ENCODE data around the gene NTM. TPM values are rescaled to one million over a fixed set of nuclear protein-coding genes. Genes with fewer than 3 reads are reported as not detected.

Gene NTM
- polyA plus RNA-seq, 1 donor (not counting 4 experiments of a cell fraction or from before 2014, with no cell fraction given) = 47.9 TPM

DNA sequence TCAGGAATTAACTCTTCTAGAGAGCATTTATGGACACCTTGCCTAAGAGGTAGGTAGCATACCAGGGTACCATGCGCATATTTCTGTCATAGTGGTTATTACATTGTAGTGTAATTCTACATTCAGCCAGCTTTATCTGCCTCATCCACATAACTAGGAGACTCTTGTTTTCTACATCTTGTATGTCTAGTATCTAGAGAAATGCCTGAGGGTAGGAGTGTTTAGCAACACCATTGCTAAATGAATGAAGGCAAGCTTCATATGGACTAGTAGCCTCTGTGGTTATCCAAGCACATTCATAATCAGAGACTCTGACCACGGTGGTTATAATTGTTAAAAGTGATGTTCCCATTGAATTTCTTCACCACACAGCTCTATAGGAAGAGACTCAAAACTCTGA, 107.9 kb downstream of the NTM start:
- Histone ChIP-seq H3K4me2 (ENCODE audit: control insufficient read depth, extremely low read depth, insufficient read depth, low read depth, low read length) (no peak overlapping the region), H3K79me2 (ENCODE audit: control insufficient read depth, insufficient read depth, low read length) (no peaks in the 10 kb centered on the region), H3K9me1 (ENCODE audit: control insufficient read depth, extremely low read depth, insufficient read depth, low read length) (no peaks in the 10 kb centered on the region), H3K4me3 (ENCODE audit: control insufficient read depth in 2 of 3, extremely low read depth in 1 of 3, insufficient read depth in 2 of 3, low read depth in 1 of 3, low read length in 3 of 3) (no peak overlapping the region), H3K4me1 (ENCODE audit: control insufficient read depth, extremely low read depth, insufficient read depth, low read length) (no peaks in the 10 kb centered on the region), H3K36me3 (ENCODE audit: control insufficient read depth in 2 of 2, extremely low read depth in 1 of 2, insufficient read depth in 2 of 2, low read length in 2 of 2) (no peaks in the 10 kb centered on the region), H2AFZ (ENCODE audit: control insufficient read depth, low read length) (no peak overlapping the region), H3K27me3 (ENCODE audit: control insufficient read depth, extremely low read depth, insufficient read depth, low read length) (no peaks in the 10 kb centered on the region), H3K27ac (ENCODE audit: control insufficient read depth, insufficient read depth, low read length) (no peak overlapping the region), H3K9ac (ENCODE audit: control insufficient read depth, extremely low read depth, insufficient read depth, low read length) (no peak overlapping the region), H3K9me3 (ENCODE audit: control insufficient read depth, low read depth, low read length) (no peaks in the 10 kb centered on the region), H4K20me1 (ENCODE audit: control insufficient read depth, extremely low read depth, insufficient read depth, low read length) (no peaks in the 10 kb centered on the region)
- DNase-seq (ENCODE audit: low read depth, low spot score) (no peak), FAIRE-seq (no peak)
- TF ChIP-seq CTCF (optimal IDR thresholded peaks at IDR 0.05 in 1 of 3, IDR thresholded peaks at IDR 0.05 in 1 of 3, conservative IDR thresholded peaks at IDR 0.05 in 1 of 3; ENCODE audit: extremely low read depth in 1 of 3, insufficient read depth in 2 of 3, low read length in 3 of 3) = no peak
- no peak for TF ChIP-seq EZH2 (IDR thresholded peaks at IDR 0.05; ENCODE audit: low read length)
- dilution Hi-C loops (cut with MboI; ENCODE audit: extremely low pct_ligation_motif_present, low sequenced_read_pairs) = no loop called here

- H3K9me3 ChIP-seq (ENCODE audit: control insufficient read depth, low read depth, low read length) = no peaks in the 10 kb centered on the region
- H3K4me2 ChIP-seq (ENCODE audit: control insufficient read depth, extremely low read depth, insufficient read depth, low read depth, low read length) = no peak overlapping the region
- no peak overlapping the region for H3K9ac ChIP-seq (ENCODE audit: control insufficient read depth, extremely low read depth, insufficient read depth, low read length)
- H3K79me2 ChIP-seq (ENCODE audit: control insufficient read depth, insufficient read depth, low read length) = no peaks in the 10 kb centered on the region
- H3K27ac ChIP-seq (ENCODE audit: control insufficient read depth, insufficient read depth, low read length) = no peak overlapping the region
- no peaks in the 10 kb centered on the region for H3K27me3 ChIP-seq (ENCODE audit: control insufficient read depth, extremely low read depth, insufficient read depth, low read length)
- no peaks in the 10 kb centered on the region for H4K20me1 ChIP-seq (ENCODE audit: control insufficient read depth, extremely low read depth, insufficient read depth, low read length)
- dilution Hi-C loops (cut with MboI; ENCODE audit: extremely low pct_ligation_motif_present, low sequenced_read_pairs) = no loop called here
- no peaks in the 10 kb centered on the region for H3K36me3 ChIP-seq (ENCODE audit: control insufficient read depth in 2 of 2, extremely low read depth in 1 of 2, insufficient read depth in 2 of 2, low read length in 2 of 2)
- TF ChIP-seq EZH2 (IDR thresholded peaks at IDR 0.05; ENCODE audit: low read length) = no peak
- no peak for TF ChIP-seq CTCF (optimal IDR thresholded peaks at IDR 0.05 in 1 of 3, IDR thresholded peaks at IDR 0.05 in 1 of 3, conservative IDR thresholded peaks at IDR 0.05 in 1 of 3; ENCODE audit: extremely low read depth in 1 of 3, insufficient read depth in 2 of 3, low read length in 3 of 3)
- H3K4me3 ChIP-seq (ENCODE audit: control insufficient read depth in 2 of 3, extremely low read depth in 1 of 3, insufficient read depth in 2 of 3, low read depth in 1 of 3, low read length in 3 of 3) = no peak overlapping the region
- no peak for FAIRE-seq
- no peak for DNase-seq (ENCODE audit: low read depth, low spot score)
- H3K9me1 ChIP-seq (ENCODE audit: control insufficient read depth, extremely low read depth, insufficient read depth, low read length) = no peaks in the 10 kb centered on the region
- H3K4me1 ChIP-seq (ENCODE audit: control insufficient read depth, extremely low read depth, insufficient read depth, low read length) = no peaks in the 10 kb centered on the region
- H2AFZ ChIP-seq (ENCODE audit: control insufficient read depth, low read length) = no peak overlapping the region
Observed at GRCh38 chr11:131481303-131481702, 110.9 kb downstream of the NTM start.
